HepG2 (cell line): ENCODE measurements around the gene CCDC201. TPM values are rescaled to one million over a fixed set of nuclear protein-coding genes. Genes with fewer than 3 reads are reported as not detected.

ENCODE experiments used
- ATAC-seq: fragments of 200-7000 bp; cut with Tn5 transposase; 3 replicates; pipeline ENCODE4 v1.9.1; 2020; ENCODE audit warnings: mild to moderate bottlenecking, moderate library complexity
- BruUV-seq: library from RNA; stranded (reverse); fragments of 400-500 nt; replicated peaks from 2 replicates; lab custom pipeline; 2021; lab: Mats Ljungman, UMichigan
- CTCF ChIA-PET: fragments of 300-600 bp; formaldehyde crosslinking; extraction: SDS; loops from one replicate; lab custom pipeline; 2021; ENCODE audit warnings: low total read pairs, inconsistent platforms, low intra/inter-chr PET ratio; lab: Yijun Ruan, JAX
- POLR2A ChIA-PET: fragments of 350-600 bp; sonication (Branson Sonifier 250); formaldehyde crosslinking; loops from one replicate; lab custom pipeline; 2020; ENCODE audit warnings: antibody characterized with exemption, inconsistent platforms; lab: Yijun Ruan, JAX
- DNase-seq: peaks from one replicate; pipeline ENCODE4 v3.0.0-alpha.2; 2015; ENCODE audit warnings: low spot score
- FAIRE-seq: peaks from 3 replicates; lab custom pipeline; 2011; peaks lifted over from hg19 to GRCh38; lab: Jason Lieb, UNC
- H2AFZ ChIP-seq: one replicate; pipeline ENCODE4 v1.6.1; 2011; ENCODE audit warnings: low read length, inconsistent platforms
- H3K27ac ChIP-seq: fragments of 300-600 bp; 3 replicates; pipeline ENCODE4 v1.8.0; 2011; ENCODE audit warnings: mixed run types, mild to moderate bottlenecking, mixed read lengths, low read length, inconsistent platforms; ENCODE audit not compliant: insufficient read depth; ENCODE audit errors: extremely low read length
- H3K27me3 ChIP-seq, 2 experiments: fragments of 200-600 bp in 1 of 2; 2 replicates in 1 of 2; 3 replicates in 1 of 2; pipeline versions ENCODE4 v1.6.0 to v1.8.0; 2011; ENCODE audit warnings: low read length in 2 of 2, mild to moderate bottlenecking in 2 of 2, moderate library complexity in 2 of 2, inconsistent platforms in 1 of 2; ENCODE audit not compliant: insufficient read depth in 2 of 2, control insufficient read depth in 1 of 2
- H3K36me3 ChIP-seq, 2 experiments: fragments of 200-600 bp in 1 of 2; replicated peaks in 1 of 2; 2 replicates in 1 of 2; 3 replicates in 1 of 2; pipeline versions ENCODE4 v1.5.1 to v1.8.0; 2011; ENCODE audit warnings: low read length in 2 of 2, inconsistent platforms in 1 of 2; ENCODE audit not compliant: insufficient read depth in 2 of 2, control insufficient read depth in 1 of 2
- H3K4me1 ChIP-seq: 2 replicates; pipeline ENCODE4 v1.5.1; 2012; ENCODE audit warnings: low read length, inconsistent platforms; ENCODE audit not compliant: insufficient read depth
- H3K4me2 ChIP-seq: 2 replicates; pipeline ENCODE4 v1.6.0; 2011; ENCODE audit warnings: low read depth, low read length, inconsistent platforms
- H3K4me3 ChIP-seq, 3 experiments: fragments of 200-600 bp in 1 of 3; sonication (generic), shearing (Covaris generic) in 1 of 3; replicated peaks in 1 of 3; 2 replicates each; pipeline ENCODE4 v1.5.1; 2011 to 2016; ENCODE audit warnings: low read length in 3 of 3, inconsistent platforms in 2 of 3, low read depth in 2 of 3, mild to moderate bottlenecking in 2 of 3, control low read depth in 1 of 3, mixed read lengths in 1 of 3; ENCODE audit not compliant: insufficient read depth in 1 of 3
- H3K79me2 ChIP-seq: one replicate; pipeline ENCODE4 v1.6.1; 2011; ENCODE audit warnings: low read length, inconsistent platforms; ENCODE audit not compliant: insufficient read depth
- H3K9ac ChIP-seq: 2 replicates; pipeline ENCODE4 v1.6.0; 2011; ENCODE audit warnings: mild to moderate bottlenecking, low read depth, low read length, inconsistent platforms; ENCODE audit not compliant: insufficient read depth
- H3K9me3 ChIP-seq: 2 replicates; pipeline ENCODE4 v1.5.1; 2012; ENCODE audit warnings: mild to moderate bottlenecking, low read length
- H4K20me1 ChIP-seq: 2 replicates; pipeline ENCODE4 v1.6.0; 2011; ENCODE audit warnings: inconsistent platforms, mild to moderate bottlenecking, low read length, moderate library complexity; ENCODE audit not compliant: insufficient read depth
- ATF1 ChIP-seq: IDR thresholded peaks from 2 replicates; pipeline ENCODE4 v1.6.1; 2016; ENCODE audit warnings: mild to moderate bottlenecking, control low read depth
- BRCA1 ChIP-seq: sonication (generic); formaldehyde crosslinking; IDR thresholded peaks from 2 replicates; pipeline ENCODE4 v1.4.0; 2020; ENCODE audit warnings: missing genetic modification reagents
- JUNB ChIP-seq: sonication (generic); formaldehyde crosslinking; IDR thresholded peaks from 2 replicates; pipeline ENCODE4 v1.8.0; 2022; ENCODE audit warnings: missing genetic modification reagents, mild to moderate bottlenecking, borderline replicate concordance
- KLF13 ChIP-seq: sonication (generic); formaldehyde crosslinking; IDR thresholded peaks from 2 replicates; pipeline ENCODE4 v1.4.0; 2020; ENCODE audit warnings: mild to moderate bottlenecking, missing genetic modification reagents
- MXD3 ChIP-seq: IDR thresholded peaks from 2 replicates; pipeline ENCODE4 v1.6.1; 2016; ENCODE audit warnings: mild to moderate bottlenecking, missing biosample characterization, missing genetic modification reagents
- SMAD3 ChIP-seq: sonication (generic); formaldehyde crosslinking; IDR thresholded peaks from 2 replicates; pipeline ENCODE4 v1.4.0; 2020; ENCODE audit warnings: missing genetic modification reagents
- TAF1 ChIP-seq: sonication (generic); formaldehyde crosslinking; IDR thresholded peaks from 2 replicates; pipeline ENCODE4 v1.4.0; 2020; ENCODE audit warnings: missing genetic modification reagents
- TCF7L2 ChIP-seq: IDR thresholded peaks from 2 replicates; pipeline ENCODE4 v1.6.1; 2011; ENCODE audit warnings: mild to moderate bottlenecking, low read depth, low read length, moderate library complexity
- ZKSCAN8 ChIP-seq: IDR thresholded peaks from 2 replicates; pipeline ENCODE4 v1.6.1; 2016; ENCODE audit warnings: borderline replicate concordance, missing genetic modification reagents, missing compliant biosample characterization
- ZNF329 ChIP-seq: sonication (generic); formaldehyde crosslinking; IDR thresholded peaks from 2 replicates; pipeline ENCODE4 v1.9.0; 2021; ENCODE audit warnings: low read depth, mild to moderate bottlenecking, missing genetic modification reagents
- ZNF362 ChIP-seq: sonication (generic); formaldehyde crosslinking; IDR thresholded peaks from 2 replicates; pipeline ENCODE4 v1.4.0; 2020; ENCODE audit warnings: missing genetic modification reagents, mild to moderate bottlenecking, borderline replicate concordance
- ZNF768 ChIP-seq: sonication (generic); formaldehyde crosslinking; IDR thresholded peaks from 2 replicates; pipeline ENCODE4 v1.4.0; 2020; ENCODE audit warnings: missing genetic modification reagents
- ZNF816 ChIP-seq: sonication (generic); formaldehyde crosslinking; IDR thresholded peaks from 2 replicates; pipeline ENCODE4 v1.8.0; 2022; ENCODE audit warnings: missing genetic modification reagents, mild to moderate bottlenecking, borderline replicate concordance
- WGBS: methylation state at CpG from one replicate; pipeline ENCODE4 v1.1.6; 2017; ENCODE audit warnings: low lambda C conversion rate; 5-methylcytosine and 5-hydroxymethylcytosine counted together
- in situ Hi-C: cut with HindIII; loops from 2 replicates; pipeline ENCODE4 v1.10.0; 2017; ENCODE audit warnings: low pct_unique_long_range_greater_than_20kb; ENCODE audit not compliant: extremely low pct_ligation_motif_present
- intact Hi-C: fragments of 100-400 bp; cut with micrococcal nuclease; formaldehyde crosslinking; loops from one replicate; pipeline ENCODE4 v1.10.0; 2022; ENCODE audit not compliant: unreplicated experiment
- polyA plus RNA-seq, 8 experiments: library from polyadenylated mRNA; depleted of rRNA in 3 of 8; stranded (reverse) in 7 of 8; unstranded in 1 of 8; fragments of >200 nt; fragmentation: Illumina TruSeq in 4 of 8; extraction: Trizol in 4 of 8; gene quantifications; 2 replicates each; pipeline versions ENCODE4 v1.2.1 to v1.2.3, GENCODE V29; 2011 to 2016; ENCODE audit warnings: low read depth in 4 of 8, missing spikeins in 1 of 8, mixed read lengths in 1 of 8; ENCODE audit not compliant: insufficient read depth in 1 of 8
- total RNA-seq, 5 experiments: library from RNA; depleted of rRNA; stranded (reverse); fragments of >200 nt; fragmentation: Illumina TruSeq; extraction: Trizol; gene quantifications; 2 replicates each; pipeline ENCODE4 v1.2.3, GENCODE V29; 2016; ENCODE audit warnings: low read depth in 1 of 5
- TF ChIP-seq, protein P1 (sequence below): sonication (generic); formaldehyde crosslinking; IDR thresholded peaks from 2 replicates; pipeline ENCODE4 v1.4.0; 2020; ENCODE audit warnings: missing genetic modification reagents
- TF ChIP-seq, protein P2 (sequence below): sonication (generic); formaldehyde crosslinking; IDR thresholded peaks from 2 replicates; pipeline ENCODE4 v1.8.1; 2023; ENCODE audit warnings: missing genetic modification reagents, mild to moderate bottlenecking, borderline replicate concordance

Gene CCDC201
- total and polyA plus RNA-seq, 2 of the 13 experiments (the other 11 are each of a cell fraction or from before 2014, with no cell fraction given): 0.92 TPM; not detected in 1

DNA sequence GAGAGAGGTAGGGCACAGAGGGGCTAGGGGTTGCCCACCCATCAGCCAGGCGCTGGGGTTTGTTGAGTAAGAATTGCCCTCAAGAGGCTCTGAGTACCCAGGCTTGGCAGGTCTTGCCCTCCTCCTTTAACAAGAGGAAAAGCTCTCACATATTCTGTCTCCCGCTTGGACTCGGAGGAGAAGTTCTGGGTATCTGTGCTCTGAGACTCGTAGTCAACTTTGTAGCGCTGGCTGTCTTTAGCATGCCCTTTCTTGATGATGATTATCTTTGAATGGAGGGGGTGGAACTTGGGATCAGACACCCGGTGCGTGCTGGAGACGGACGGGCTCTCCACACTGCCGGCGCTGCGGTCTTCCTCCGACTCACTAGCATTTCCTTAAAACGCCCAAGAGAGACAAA lies 44.2 kb upstream of the CCDC201 start:
- no peaks in the 10 kb centered on the region for H3K79me2 ChIP-seq
- ATAC-seq (no peak), DNase-seq (no peak), FAIRE-seq (no peak)
- WGBS: 59% methylated on average over 12 of the region's 14 CpGs
- H2AFZ ChIP-seq: no peak overlapping the region
- H3K4me3 ChIP-seq: no peak overlapping the region
- peaks cover 7% of the 10 kb centered on the region; the same call in 1 of the 2 replicates for H4K20me1 ChIP-seq
- H3K4me1 ChIP-seq: peaks cover 16% of the 10 kb centered on the region
- CTCF ChIA-PET: interaction anchor here (1.4 to 2.5 kb wide), 4 partner anchors 45 to 1172 kb away, joined by 5 to 20 read pairs (median 8); partner anchors contain the start of gene CCDC201
- BruUV-seq: no TSS peak
- in situ Hi-C loops (loop anchor here (10.0 kb wide), 1 partner anchor 1268 kb away; no protein-coding TSS in a partner anchor), intact Hi-C loops (loop anchor here (1.0 kb wide), 1 partner anchor 435 kb away; no protein-coding TSS in a partner anchor)
- H3K36me3 ChIP-seq: no peaks in the 10 kb centered on the region
- TF ChIP-seq BRCA1 (CRISPR knock-in tag) (no peak), SMAD3 (CRISPR knock-in tag) (no peak), MXD3 (no peak), ZNF816 (no peak), ZKSCAN8 (no peak), ZNF768 (no peak), JUNB (CRISPR knock-in tag) (no peak), ATF1 (no peak), ZNF362 (no peak), ZNF329 (CRISPR knock-in tag) (no peak), TCF7L2 (no peak), KLF13 (CRISPR knock-in tag) (no peak), TAF1 (no peak)
- TF ChIP-seq, protein P1, sequence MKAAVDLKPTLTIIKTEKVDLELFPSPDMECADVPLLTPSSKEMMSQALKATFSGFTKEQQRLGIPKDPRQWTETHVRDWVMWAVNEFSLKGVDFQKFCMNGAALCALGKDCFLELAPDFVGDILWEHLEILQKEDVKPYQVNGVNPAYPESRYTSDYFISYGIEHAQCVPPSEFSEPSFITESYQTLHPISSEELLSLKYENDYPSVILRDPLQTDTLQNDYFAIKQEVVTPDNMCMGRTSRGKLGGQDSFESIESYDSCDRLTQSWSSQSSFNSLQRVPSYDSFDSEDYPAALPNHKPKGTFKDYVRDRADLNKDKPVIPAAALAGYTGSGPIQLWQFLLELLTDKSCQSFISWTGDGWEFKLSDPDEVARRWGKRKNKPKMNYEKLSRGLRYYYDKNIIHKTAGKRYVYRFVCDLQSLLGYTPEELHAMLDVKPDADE (CRISPR knock-in tag): no peak
- TF ChIP-seq, protein P2, sequence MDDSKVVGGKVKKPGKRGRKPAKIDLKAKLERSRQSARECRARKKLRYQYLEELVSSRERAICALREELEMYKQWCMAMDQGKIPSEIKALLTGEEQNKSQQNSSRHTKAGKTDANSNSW (CRISPR knock-in tag): no peak
- H3K9ac ChIP-seq: no peak overlapping the region
- H3K27ac ChIP-seq: no peak overlapping the region
- POLR2A ChIA-PET: no interaction called here
- no peak overlapping the region for H3K4me2 ChIP-seq
- peaks cover 4 to 35% of the 10 kb centered on the region in 2 experiments; a peak in 4 of 5 replicates for H3K27me3 ChIP-seq
- H3K9me3 ChIP-seq: no peaks in the 10 kb centered on the region
